Body of pancreas (tissue), 4 donors: ENCODE results near the gene IFI27.

Experiments used
- CTCF ChIP-seq, 7 experiments: fragments of 450-650 bp in 4 of 7; fragments of 200-600 bp in 3 of 7; sonication (generic) in 3 of 7; IDR thresholded peaks; one replicate each; pipeline ENCODE4 v1.5.1; 2016 to 2019; ENCODE audit warnings: antibody characterized with exemption in 7 of 7
- POLR2A ChIP-seq, 3 donors: fragments of 450-650 bp; IDR thresholded peaks; one replicate each; pipeline ENCODE4 v1.6.1; 2016; ENCODE audit warnings: antibody characterized with exemption in 3 of 3, mild to moderate bottlenecking in 2 of 3

- TF ChIP-seq CTCF (IDR thresholded peaks at IDR 0.05) (no peak), POLR2A (IDR thresholded peaks at IDR 0.05) (no peak)
These were observed 15.8 kb downstream of the IFI27 start for GRCh38 chr14:94126419-94126677.
